GM18907 (cell line): ENCODE measurements around the gene PDE4D.

Experiments
- ATAC-seq: cut with Tn5 transposase; IDR thresholded peaks from one replicate; pipeline ENCODE4 v1.9.1; 2021; ENCODE audit warnings: mild to moderate bottlenecking, moderate library complexity; ENCODE audit not compliant: unreplicated experiment

PDE4D gene

DNA sequence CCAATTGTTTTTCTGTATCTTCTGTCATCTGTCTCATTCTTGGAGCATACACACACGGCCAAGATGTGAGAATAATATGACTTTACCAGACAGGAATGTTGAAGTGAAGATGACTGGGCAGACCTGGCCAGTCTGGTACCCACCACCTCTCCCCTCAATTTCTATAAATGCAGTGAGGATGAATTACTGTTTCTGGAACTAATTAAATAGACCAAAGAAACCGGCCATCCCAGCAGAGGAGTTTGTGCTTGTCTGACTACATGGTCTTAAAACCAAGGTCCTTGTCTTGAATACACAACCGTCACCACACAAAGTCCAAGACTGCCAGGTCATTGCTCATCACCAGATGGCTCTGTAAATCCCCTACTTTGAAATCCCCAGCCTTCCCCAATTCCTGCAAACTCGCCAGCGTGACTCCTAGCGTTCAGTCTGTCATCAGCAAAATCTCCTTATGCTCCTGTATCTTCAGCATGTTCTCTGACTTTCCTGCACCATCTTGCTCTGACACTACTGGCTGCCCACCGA lies 147.2 kb downstream of the PDE4D start:
- no peak for ATAC-seq

- no peak for ATAC-seq
These were observed 148.1 kb downstream of the PDE4D start for GRCh38 chr5:59745415-59745863.

DNA sequence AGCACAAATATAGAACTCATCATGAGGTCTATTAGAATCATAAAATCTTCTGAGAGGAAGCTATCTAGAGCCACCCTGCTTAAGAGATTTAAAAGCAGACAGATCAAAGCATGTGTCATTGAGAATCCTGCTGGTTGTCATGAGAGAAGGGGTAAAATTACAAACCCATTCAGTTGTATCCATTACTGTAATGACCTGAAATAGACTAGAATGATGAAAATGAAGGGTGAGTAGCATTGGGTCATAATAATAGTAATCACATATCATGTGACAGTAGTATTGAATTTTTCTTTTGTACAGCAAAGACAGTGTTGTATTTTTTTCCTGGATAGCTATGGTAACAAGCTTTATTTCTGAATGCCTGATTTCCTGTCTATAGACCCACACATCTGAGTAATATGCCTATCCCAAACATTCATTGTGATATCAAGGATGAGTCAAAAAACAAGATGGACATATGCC lies 149.0 kb downstream of the PDE4D start:
- no peak for ATAC-seq

- no peak for ATAC-seq
These were observed 151.9 kb downstream of the PDE4D start for GRCh38 chr5:59741599-59741998.

DNA sequence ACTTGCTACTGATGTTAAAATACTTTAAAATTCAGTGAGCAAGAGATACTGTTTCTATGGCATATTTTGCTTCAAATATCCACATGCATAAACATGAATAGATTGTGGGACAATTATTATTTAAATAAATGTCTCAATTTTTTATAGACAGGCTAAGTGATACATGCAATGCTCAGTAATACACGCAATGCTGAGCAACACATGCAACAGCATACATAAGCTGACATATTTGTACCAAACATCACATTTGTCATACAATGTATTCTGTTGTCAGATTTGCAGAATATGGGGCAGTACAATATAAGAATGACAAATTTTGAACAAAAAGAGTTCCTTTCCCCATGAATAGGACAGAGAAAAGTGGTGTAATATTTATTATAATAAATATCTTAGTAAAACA lies 155.5 kb downstream of the PDE4D start:
- no peak for ATAC-seq

DNA sequence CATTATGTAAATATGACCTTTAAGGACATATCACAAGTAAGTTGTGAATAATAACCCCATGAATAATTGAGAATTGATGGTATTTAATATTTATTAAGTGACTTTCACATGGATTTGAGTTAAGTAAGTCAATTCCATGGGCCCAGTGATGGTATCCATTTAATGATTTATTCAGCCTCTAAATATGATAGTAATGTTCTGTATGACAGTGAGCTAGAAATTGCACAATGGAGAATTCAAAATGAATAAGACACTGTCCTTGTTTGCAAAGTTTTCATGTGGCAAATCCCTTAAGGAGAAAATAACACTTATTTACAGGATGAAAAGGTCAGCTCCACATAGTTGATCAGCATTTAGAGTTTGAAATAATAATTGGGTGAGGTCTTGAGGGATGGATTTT lies 160.7 kb downstream of the PDE4D start:
- ATAC-seq, result no peak

DNA sequence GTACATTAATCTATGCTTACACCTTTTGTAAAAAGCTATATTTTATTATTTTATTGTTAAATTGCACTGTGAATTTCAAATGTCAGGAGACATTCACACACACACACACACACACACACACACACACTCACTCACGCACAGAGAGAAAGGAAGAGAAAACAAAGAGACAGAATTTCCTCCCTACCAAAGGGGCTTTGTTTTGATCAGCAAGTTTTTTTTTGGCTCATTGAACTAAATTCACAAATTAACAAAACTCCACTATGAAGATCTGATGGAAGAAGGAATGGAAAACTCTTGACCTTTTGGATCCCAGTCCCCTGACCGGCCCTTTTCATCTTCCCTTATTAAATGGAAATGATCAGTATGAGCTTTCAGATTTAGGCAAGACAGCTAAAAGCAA lies 161.2 kb downstream of the PDE4D start:
- ATAC-seq, result no peak

DNA sequence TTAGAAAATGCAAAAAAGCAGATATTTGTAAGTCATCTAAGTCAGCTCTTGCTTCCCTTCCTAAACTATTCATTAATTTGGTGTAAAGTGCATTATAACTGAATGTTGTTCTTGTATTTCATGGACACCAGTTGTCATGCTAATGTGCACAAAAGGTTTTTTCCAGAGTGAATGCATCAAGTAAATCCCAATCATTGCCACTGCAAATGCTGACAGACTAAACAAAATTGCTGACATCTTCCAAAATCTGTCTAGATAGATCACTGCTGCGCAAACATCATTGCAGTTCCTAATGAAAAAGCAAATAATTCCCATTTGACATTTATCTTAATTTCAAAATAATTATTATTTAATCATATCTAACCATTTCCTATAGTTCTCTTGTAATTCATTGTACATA lies 161.7 kb downstream of the PDE4D start:
- ATAC-seq, result no peak

- ATAC-seq, result no peak
These were observed 163.7 kb downstream of the PDE4D start for GRCh38 chr5:59729820-59730219.

DNA sequence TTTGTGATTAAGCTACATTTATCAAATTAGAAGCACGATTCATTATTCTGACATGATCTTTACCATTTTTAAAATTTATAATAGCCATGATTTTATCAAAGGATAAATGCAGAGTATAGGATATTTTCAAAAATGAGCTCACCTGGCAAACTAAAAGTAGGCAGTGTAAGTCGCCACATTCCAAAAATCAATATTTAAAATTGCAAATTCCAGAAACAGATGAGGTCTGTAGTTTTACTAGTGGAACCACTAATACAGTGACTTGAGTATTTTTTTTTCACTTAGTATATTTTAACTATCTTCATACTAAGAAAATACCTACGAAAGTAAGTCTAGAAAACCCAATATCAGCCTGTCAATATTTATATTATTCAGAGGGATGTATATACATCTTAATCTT lies 164.2 kb downstream of the PDE4D start:
- ATAC-seq, result no peak

GRCh38 chr5:59728356-59728755 lies 165.2 kb downstream of the PDE4D start:
- no peak for ATAC-seq

- ATAC-seq, result no peak
These were observed 166.3 kb downstream of the PDE4D start for GRCh38 chr5:59727186-59727585.

GRCh38 chr5:59725392-59725767 lies 168.1 kb downstream of the PDE4D start:
- ATAC-seq, result no peak

- no peak for ATAC-seq
These were observed 168.8 kb downstream of the PDE4D start for GRCh38 chr5:59724482-59725391.

DNA sequence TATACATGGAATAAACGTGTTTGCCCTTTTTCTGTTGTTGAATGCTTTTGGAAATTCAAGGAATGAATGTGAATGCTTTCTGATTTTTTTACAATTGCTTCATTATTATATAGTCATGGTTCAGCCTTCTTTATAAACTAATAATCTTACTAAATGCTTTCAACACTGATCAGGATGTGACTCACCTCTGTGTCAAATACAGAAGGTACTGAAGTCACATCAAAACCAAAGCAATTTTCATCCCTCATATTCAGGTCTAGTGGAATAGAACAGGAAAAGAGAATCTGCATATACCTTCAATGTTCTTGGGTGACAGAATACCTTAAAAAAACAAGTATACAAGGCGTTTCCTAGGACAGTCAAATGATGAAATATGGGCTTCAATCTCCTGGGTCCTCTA lies 170.7 kb downstream of the PDE4D start:
- no peak for ATAC-seq

DNA sequence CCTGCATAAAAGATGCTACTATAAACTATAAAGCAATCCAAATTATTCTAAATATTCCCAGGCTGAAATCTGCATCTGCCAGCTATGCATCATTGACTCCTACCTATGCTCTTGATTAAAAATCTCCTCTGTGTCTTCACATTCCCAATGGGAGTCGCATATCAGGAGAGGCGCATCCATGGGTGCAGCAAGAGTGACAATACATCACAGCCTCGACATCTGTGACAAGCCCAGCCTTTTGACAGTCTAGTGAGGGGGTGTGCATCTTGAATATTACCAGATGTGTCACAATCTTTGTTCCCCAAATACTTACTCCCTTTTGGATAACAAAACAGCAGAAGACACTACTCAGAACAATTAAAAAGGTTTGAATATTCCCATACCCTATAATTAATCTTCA lies 171.8 kb downstream of the PDE4D start:
- no peak for ATAC-seq

- ATAC-seq, result no peak
These were observed 173.5 kb downstream of the PDE4D start for GRCh38 chr5:59720063-59720462.

DNA sequence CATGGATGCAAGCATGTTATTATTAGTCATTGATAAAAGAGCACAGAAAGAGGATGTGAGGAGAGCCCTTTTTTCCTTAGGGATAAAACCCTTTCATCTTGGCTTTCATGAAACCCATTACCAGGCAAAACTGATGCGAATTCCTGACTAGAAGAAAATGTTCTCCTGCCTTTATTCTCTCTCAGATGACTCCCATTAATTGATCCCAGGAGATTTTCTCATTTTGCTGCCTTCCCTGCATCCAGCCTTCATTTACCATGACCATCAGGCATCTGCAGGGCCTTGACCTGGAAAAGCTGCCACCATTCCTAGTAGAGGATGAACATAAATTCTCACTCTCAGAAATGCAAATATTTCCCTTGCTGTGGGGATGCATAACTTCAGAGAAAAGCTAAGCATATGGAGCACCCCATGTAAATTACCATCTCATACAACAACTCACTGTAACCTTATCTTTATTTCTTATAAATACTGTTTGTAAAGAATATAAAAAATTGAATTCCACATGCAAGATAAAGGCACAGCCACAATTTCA lies 176.5 kb downstream of the PDE4D start:
- ATAC-seq, result no peak

DNA sequence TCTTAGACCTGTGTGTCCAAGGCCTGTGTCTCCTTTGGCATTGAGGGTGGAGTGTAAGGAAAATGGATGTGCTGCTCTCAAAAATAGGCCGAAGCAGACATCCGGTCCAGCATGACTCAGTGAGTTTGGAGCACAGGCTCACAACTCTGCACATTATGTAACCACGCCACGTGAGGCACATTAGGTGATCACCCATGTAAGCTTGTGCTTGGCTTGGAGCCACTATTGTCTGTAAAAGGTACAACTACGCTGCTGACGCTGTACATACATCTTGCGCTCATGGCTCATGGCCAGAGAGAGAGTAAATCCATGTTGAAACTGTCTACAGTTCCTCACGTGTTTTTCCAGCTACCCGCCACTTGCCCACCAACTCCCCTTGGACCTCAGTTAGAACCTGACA lies 177.5 kb downstream of the PDE4D start:
- ATAC-seq, result no peak

DNA sequence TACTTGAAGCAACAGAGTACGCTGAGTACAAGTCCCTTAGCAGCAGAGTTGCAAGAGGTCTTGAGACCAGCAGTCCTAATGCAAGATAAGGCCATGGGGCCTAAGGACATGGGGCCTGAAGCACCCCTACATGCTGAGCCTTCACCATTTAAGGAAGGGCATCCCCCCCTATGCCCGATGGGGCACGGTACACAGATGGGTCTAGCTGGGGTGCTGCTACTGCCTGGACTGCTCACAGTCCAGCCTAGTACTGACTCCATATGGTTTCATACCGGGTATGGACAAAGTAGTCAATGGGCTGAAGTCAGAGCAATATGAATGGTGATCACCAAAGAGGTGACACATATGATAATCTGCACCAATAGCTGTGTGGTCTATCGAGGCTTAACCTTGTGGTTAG lies 178.3 kb downstream of the PDE4D start:
- ATAC-seq, result no peak

DNA sequence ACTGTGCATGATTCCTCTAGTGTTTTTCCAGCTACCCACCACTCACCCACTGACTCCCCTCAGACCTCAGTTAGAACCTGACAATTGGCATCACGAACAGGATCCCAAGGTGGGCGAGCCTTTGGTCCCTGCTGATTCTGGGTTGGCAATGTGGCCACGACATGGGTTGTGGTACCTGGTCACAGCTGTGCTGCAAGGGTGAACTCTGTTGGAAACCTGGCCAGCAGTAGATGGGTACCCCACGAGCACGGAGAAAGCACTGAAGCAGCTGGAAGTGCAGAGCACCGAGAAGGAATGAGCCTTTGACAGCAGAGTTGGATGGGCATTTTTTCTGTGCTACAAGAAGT lies 180.1 kb downstream of the PDE4D start:
- no peak for ATAC-seq

DNA sequence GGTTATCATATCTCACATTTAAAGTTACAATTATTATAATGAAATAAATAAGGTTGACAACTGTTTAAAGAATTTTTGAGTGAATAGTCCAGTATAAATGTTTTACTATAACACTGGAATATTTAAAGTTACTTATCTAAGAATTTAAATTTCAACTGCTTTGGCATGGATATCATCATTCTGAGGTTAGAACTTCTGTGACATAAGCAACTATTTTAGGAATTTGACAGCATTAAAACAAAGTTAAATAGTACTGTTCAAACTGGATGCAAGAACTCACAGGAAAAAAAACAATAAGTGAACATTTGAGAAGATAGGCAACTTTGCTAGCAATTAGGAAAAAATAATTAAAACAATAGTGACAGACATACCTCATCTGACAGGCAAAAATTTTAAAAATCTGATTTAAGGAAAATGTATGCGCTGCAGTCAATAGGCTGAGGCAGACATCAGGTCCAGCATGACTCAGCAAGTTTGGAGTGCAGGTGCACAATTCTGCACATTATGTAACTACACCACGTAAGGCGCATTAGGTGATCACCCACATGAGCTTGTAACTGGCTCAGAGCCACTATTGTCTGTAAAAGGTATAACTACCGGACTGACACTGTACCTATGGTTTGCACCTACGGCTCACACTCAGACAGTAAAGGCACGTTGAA lies 180.6 kb downstream of the PDE4D start:
- ATAC-seq, result no peak
